H9 (cell line): ENCODE results near the gene PRKCA. TPM values are rescaled to one million over a fixed set of nuclear protein-coding genes. Genes with fewer than 3 reads are reported as not detected.

Experiments used
- DNase-seq: peaks from one replicate; pipeline ENCODE4 v3.0.0-alpha.2; 2017
- H2AFZ ChIP-seq: one replicate; pipeline ENCODE4 v1.6.1; 2013; ENCODE audit warnings: mild to moderate bottlenecking, low read length, control low read depth, moderate library complexity
- H2AK5ac ChIP-seq: 2 replicates; pipeline ENCODE4 v1.6.1; 2013; ENCODE audit warnings: low read length, control low read depth, mixed read lengths; ENCODE audit not compliant: insufficient read length
- H2BK120ac ChIP-seq: one replicate; pipeline ENCODE4 v1.6.1; 2013; ENCODE audit warnings: low read depth, mild to moderate bottlenecking, low read length, control low read depth, inconsistent platforms; ENCODE audit not compliant: poor library complexity, severe bottlenecking
- H2BK12ac ChIP-seq: 2 replicates; pipeline ENCODE4 v1.6.1; 2013; ENCODE audit warnings: low read length, control low read depth, mixed read lengths, low read depth; ENCODE audit not compliant: insufficient read length
- H2BK15ac ChIP-seq: 2 replicates; pipeline ENCODE4 v1.6.1; 2013; ENCODE audit warnings: low read depth, low read length, control low read depth
- H2BK20ac ChIP-seq: one replicate; pipeline ENCODE4 v1.6.1; 2013; ENCODE audit warnings: low read depth, mild to moderate bottlenecking, low read length, control low read depth, inconsistent platforms; ENCODE audit not compliant: poor library complexity, severe bottlenecking
- H2BK5ac ChIP-seq: 2 replicates; pipeline ENCODE4 v1.6.1; 2013; ENCODE audit warnings: low read length, control low read depth, mixed read lengths; ENCODE audit not compliant: insufficient read length
- H3K14ac ChIP-seq: 2 replicates; pipeline ENCODE4 v1.6.1; 2013; ENCODE audit warnings: low read length, control low read depth; ENCODE audit not compliant: insufficient read depth
- H3K18ac ChIP-seq: 2 replicates; pipeline ENCODE4 v1.6.1; 2013; ENCODE audit warnings: low read depth, mild to moderate bottlenecking, mixed read lengths, low read length, control low read depth; ENCODE audit not compliant: insufficient read length
- H3K23ac ChIP-seq: 2 replicates; pipeline ENCODE4 v1.6.1; 2013; ENCODE audit warnings: low read length, control low read depth, mixed read lengths, low read depth; ENCODE audit not compliant: insufficient read length
- H3K23me2 ChIP-seq: 2 replicates; pipeline ENCODE4 v1.6.1; 2013; ENCODE audit warnings: low read depth, mild to moderate bottlenecking, mixed read lengths, low read length, control low read depth; ENCODE audit not compliant: insufficient read length, poor library complexity, severe bottlenecking
- H3K27ac ChIP-seq: 2 replicates; pipeline ENCODE4 v1.5.1; 2013; ENCODE audit warnings: low read length, control low read depth, mixed read lengths, low read depth; ENCODE audit not compliant: insufficient read length
- H3K27me3 ChIP-seq: 2 replicates; pipeline ENCODE4 v1.6.1; 2013; ENCODE audit warnings: low read length, control low read depth, inconsistent platforms; ENCODE audit not compliant: insufficient read depth
- H3K4ac ChIP-seq: 2 replicates; pipeline ENCODE4 v1.6.1; 2013; ENCODE audit warnings: low read depth, mild to moderate bottlenecking, control low read depth, inconsistent platforms, low read length, moderate library complexity
- H3K4me1 ChIP-seq: 2 replicates; pipeline ENCODE4 v1.6.1; 2013; ENCODE audit warnings: low read length, control low read depth, inconsistent platforms; ENCODE audit not compliant: insufficient read depth
- H3K4me2 ChIP-seq: 2 replicates; pipeline ENCODE4 v1.6.1; 2013; ENCODE audit warnings: low read length, control low read depth, mixed read lengths; ENCODE audit not compliant: insufficient read length, insufficient read depth
- H3K56ac ChIP-seq: 2 replicates; pipeline ENCODE4 v1.6.1; 2013; ENCODE audit warnings: low read depth, mild to moderate bottlenecking, mixed read lengths, low read length, control low read depth; ENCODE audit not compliant: insufficient read length
- H3K79me1 ChIP-seq: 2 replicates; pipeline ENCODE4 v1.6.1; 2013; ENCODE audit warnings: low read depth, mild to moderate bottlenecking, moderate library complexity, low read length, control low read depth, inconsistent platforms; ENCODE audit not compliant: insufficient read depth, poor library complexity, severe bottlenecking
- H3K79me2 ChIP-seq: 2 replicates; pipeline ENCODE4 v1.6.1; 2013; ENCODE audit warnings: low read length, control low read depth, inconsistent platforms; ENCODE audit not compliant: insufficient read depth
- H3K9ac ChIP-seq: 2 replicates; pipeline ENCODE4 v1.6.1; 2013; ENCODE audit warnings: low read length, control low read depth, mixed read lengths; ENCODE audit not compliant: insufficient read length; ENCODE audit errors: extremely low read depth
- H3K9me3 ChIP-seq: one replicate; pipeline ENCODE4 v1.6.1; 2013; ENCODE audit warnings: low read depth, low read length, inconsistent platforms; ENCODE audit not compliant: control insufficient read depth
- H3T11ph ChIP-seq: one replicate; pipeline ENCODE4 v1.6.1; 2013; ENCODE audit warnings: mild to moderate bottlenecking, low read length, control low read depth, inconsistent platforms
- H4K20me1 ChIP-seq: one replicate; pipeline ENCODE4 v1.6.1; 2013; ENCODE audit not compliant: control insufficient read depth, insufficient read length, insufficient read depth
- H4K5ac ChIP-seq: 2 replicates; pipeline ENCODE4 v1.6.1; 2013; ENCODE audit warnings: low read depth, mild to moderate bottlenecking, mixed read lengths, low read length, control low read depth; ENCODE audit not compliant: insufficient read length
- H4K8ac ChIP-seq: replicated peaks from 2 replicates; pipeline ENCODE4 v1.6.1; 2013; ENCODE audit warnings: low read length, control low read depth, mixed read lengths, low read depth; ENCODE audit not compliant: insufficient read length
- H4K91ac ChIP-seq: 2 replicates; pipeline ENCODE4 v1.6.1; 2013; ENCODE audit warnings: low read depth, mild to moderate bottlenecking, moderate library complexity, mixed read lengths, low read length, control low read depth; ENCODE audit not compliant: insufficient read length
- H3K27ac Mint-ChIP-seq, 3 experiments: 2 replicates in 2 of 3; 3 replicates in 1 of 3; pipeline ENCODE4 v1.8.0; 2020 to 2021; ENCODE audit warnings: mixed read lengths in 3 of 3, mild to moderate bottlenecking in 1 of 3, moderate library complexity in 1 of 3
- H3K27me3 Mint-ChIP-seq: 2 replicates; pipeline ENCODE4 v1.8.0; 2021; ENCODE audit warnings: low read depth, mild to moderate bottlenecking, moderate library complexity, mixed read lengths
- H3K36me3 Mint-ChIP-seq, 3 experiments: 2 replicates in 2 of 3; 3 replicates in 1 of 3; pipeline ENCODE4 v1.8.0; 2020 to 2021; ENCODE audit warnings: low read depth in 3 of 3, mixed read lengths in 3 of 3; ENCODE audit not compliant: insufficient read depth in 1 of 3
- H3K4me1 Mint-ChIP-seq, 2 experiments: 2 replicates each; pipeline ENCODE4 v1.8.0; 2020; ENCODE audit warnings: mixed read lengths in 2 of 2
- H3K4me3 Mint-ChIP-seq, 2 experiments: 2 replicates in 1 of 2; 3 replicates in 1 of 2; pipeline ENCODE4 v1.8.0; 2020 to 2021; ENCODE audit warnings: mild to moderate bottlenecking in 2 of 2, mixed read lengths in 2 of 2, moderate library complexity in 1 of 2
- H3K9me3 Mint-ChIP-seq, 2 experiments: 2 replicates in 1 of 2; 3 replicates in 1 of 2; pipeline ENCODE4 v1.8.0; 2020; ENCODE audit warnings: mild to moderate bottlenecking in 2 of 2, mixed read lengths in 2 of 2, moderate library complexity in 1 of 2
- WGBS: extraction: QIAGEN DNeasy Blood & Tissue Kit; methylation state at CpG from one replicate; pipeline ENCODE4 v1.1.7; 2013; ENCODE audit warnings: missing lambda C conversion rate, low lambda C conversion rate, mixed read lengths; ENCODE audit not compliant: insufficient read length; ENCODE audit errors: extremely low coverage; 5-methylcytosine and 5-hydroxymethylcytosine counted together
- total RNA-seq: library from RNA; stranded (reverse); gene quantifications from 2 replicates; pipeline ENCODE4 v1.2.1, GENCODE V29; 2021
- TF ChIP-seq, protein P1 (sequence below): fragments of 200-600 bp; sonication (generic); conservative IDR thresholded peaks from 3 replicates; pipeline ENCODE4 v1.8.0; 2021; ENCODE audit warnings: antibody characterized with exemption, mild to moderate bottlenecking

Gene PRKCA
- total RNA-seq, 1 experiment from 2014 or later: 10.5 TPM

- no peaks in the 10 kb centered on the region; the same call in 1 of the 2 replicates for H3K4me1 ChIP-seq
- H3K23me2 ChIP-seq: no peaks in the 10 kb centered on the region
- no peak overlapping the region for H3K14ac ChIP-seq
- Mint-ChIP-seq H3K4me1 (peaks cover 4 to 14% of the 10 kb centered on the region in 2 experiments), H3K4me3 (no peak overlapping the region), H3K27me3 (no peaks in the 10 kb centered on the region), H3K9me3 (no peaks in the 10 kb centered on the region), H3K27ac (no peak overlapping the region), H3K36me3 (no peaks in the 10 kb centered on the region)
- H4K5ac ChIP-seq: no peak overlapping the region
- no peak overlapping the region for H2BK20ac ChIP-seq
- H2AK5ac ChIP-seq: no peak overlapping the region
- no peaks in the 10 kb centered on the region for H3K79me1 ChIP-seq
- H2AFZ ChIP-seq: no peak overlapping the region
- no peak overlapping the region for H2BK5ac ChIP-seq
- no peak overlapping the region for H3K9ac ChIP-seq
- H3K4ac ChIP-seq: no peak overlapping the region
- H3K23ac ChIP-seq: no peak overlapping the region
- H3K18ac ChIP-seq: no peak overlapping the region
- H4K20me1 ChIP-seq: no peaks in the 10 kb centered on the region
- WGBS: no CpG with 5 or more reads among the region's 4 CpGs
- DNase-seq: no peak
- no peak overlapping the region for H2BK15ac ChIP-seq
- H2BK120ac ChIP-seq: no peak overlapping the region
- TF ChIP-seq, protein P1, sequence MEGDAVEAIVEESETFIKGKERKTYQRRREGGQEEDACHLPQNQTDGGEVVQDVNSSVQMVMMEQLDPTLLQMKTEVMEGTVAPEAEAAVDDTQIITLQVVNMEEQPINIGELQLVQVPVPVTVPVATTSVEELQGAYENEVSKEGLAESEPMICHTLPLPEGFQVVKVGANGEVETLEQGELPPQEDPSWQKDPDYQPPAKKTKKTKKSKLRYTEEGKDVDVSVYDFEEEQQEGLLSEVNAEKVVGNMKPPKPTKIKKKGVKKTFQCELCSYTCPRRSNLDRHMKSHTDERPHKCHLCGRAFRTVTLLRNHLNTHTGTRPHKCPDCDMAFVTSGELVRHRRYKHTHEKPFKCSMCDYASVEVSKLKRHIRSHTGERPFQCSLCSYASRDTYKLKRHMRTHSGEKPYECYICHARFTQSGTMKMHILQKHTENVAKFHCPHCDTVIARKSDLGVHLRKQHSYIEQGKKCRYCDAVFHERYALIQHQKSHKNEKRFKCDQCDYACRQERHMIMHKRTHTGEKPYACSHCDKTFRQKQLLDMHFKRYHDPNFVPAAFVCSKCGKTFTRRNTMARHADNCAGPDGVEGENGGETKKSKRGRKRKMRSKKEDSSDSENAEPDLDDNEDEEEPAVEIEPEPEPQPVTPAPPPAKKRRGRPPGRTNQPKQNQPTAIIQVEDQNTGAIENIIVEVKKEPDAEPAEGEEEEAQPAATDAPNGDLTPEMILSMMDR: no peak
- H4K91ac ChIP-seq: no peak overlapping the region
- no peak overlapping the region for H3T11ph ChIP-seq
- no peaks in the 10 kb centered on the region for H3K27me3 ChIP-seq
- no peak overlapping the region for H3K27ac ChIP-seq
- no peak overlapping the region for H3K4me2 ChIP-seq
- no peaks in the 10 kb centered on the region for H3K9me3 ChIP-seq
- H2BK12ac ChIP-seq: no peak overlapping the region
- no peak overlapping the region for H4K8ac ChIP-seq
- H3K79me2 ChIP-seq: no peaks in the 10 kb centered on the region
- H3K56ac ChIP-seq: no peak overlapping the region
Measured at GRCh38 chr17:66414561-66415175, 112.3 kb downstream of the PRKCA start.
